Heart right ventricle (tissue), 16 donors: Measurements from ENCODE around the gene SERPINB13. TPM values are rescaled to one million over a fixed set of nuclear protein-coding genes. Genes with fewer than 3 reads are reported as not detected.

Experiments
- ATAC-seq, 8 donors: fragments of 200-7000 bp; cut with Tn5 transposase; one replicate each; pipeline ENCODE4 v1.9.1; 2020; ENCODE audit warnings: mild to moderate bottlenecking in 8 of 8, moderate library complexity in 8 of 8, moderate number of reproducible peaks in 1 of 8
- DNase-seq, 2 donors: peaks; one replicate each; pipeline ENCODE4 v3.0.0-alpha.2; 2020
- H3K27ac ChIP-seq, 10 donors: fragments of 200-600 bp; sonication (generic) in 2 of 10; one replicate each; pipeline versions ENCODE4 v1.5.0 to v1.8.0; 2020 to 2022; ENCODE audit warnings: mild to moderate bottlenecking in 3 of 10
- H3K27me3 ChIP-seq, 7 donors: fragments of 200-600 bp; one replicate each; pipeline ENCODE4 v1.8.0; 2021 to 2022; ENCODE audit warnings: mild to moderate bottlenecking in 2 of 7
- H3K36me3 ChIP-seq, 9 donors: fragments of 200-600 bp; sonication (generic) in 1 of 9; one replicate each; pipeline versions ENCODE4 v1.5.0 to v1.8.0; 2020 to 2022; ENCODE audit warnings: mild to moderate bottlenecking in 2 of 9
- H3K4me1 ChIP-seq, 9 donors: fragments of 200-600 bp; sonication (generic) in 1 of 9; one replicate each; pipeline versions ENCODE4 v1.5.0 to v1.8.0; 2020 to 2022; ENCODE audit warnings: mild to moderate bottlenecking in 4 of 9
- H3K4me3 ChIP-seq, 10 donors: fragments of 200-600 bp; sonication (generic) in 2 of 10; one replicate each; pipeline versions ENCODE4 v1.5.0 to v1.8.0; 2020 to 2022; ENCODE audit warnings: mild to moderate bottlenecking in 7 of 10, moderate library complexity in 2 of 10
- H3K9me3 ChIP-seq, 11 donors: fragments of 200-600 bp in 10 of 11; sonication (generic) in 2 of 11; one replicate each; pipeline versions ENCODE4 v1.5.0 to v1.8.0; 2013 to 2022; ENCODE audit warnings: mild to moderate bottlenecking in 2 of 11, control low read depth in 1 of 11, moderate library complexity in 1 of 11
- CTCF ChIP-seq, 9 donors: fragments of 200-600 bp; sonication (generic) in 2 of 9; IDR thresholded peaks; one replicate each; pipeline versions ENCODE4 v1.5.0 to v1.8.0; 2021 to 2022; ENCODE audit warnings: antibody characterized with exemption in 9 of 9, mild to moderate bottlenecking in 5 of 9, moderate library complexity in 1 of 9
- WGBS, 2 donors: extraction: QIAGEN DNeasy Blood & Tissue Kit; methylation state at CpG; one replicate each; pipeline ENCODE4 v1.1.7; 2013; ENCODE audit warnings: inconsistent platforms in 1 of 2; 5-methylcytosine and 5-hydroxymethylcytosine counted together
- intact Hi-C, 10 donors: fragments of 100-400 bp; cut with DNase I; formaldehyde crosslinking; loops; one replicate each; pipeline versions ENCODE4 v1.11.1 to v1.14.2; 2022
- polyA plus RNA-seq, 2 donors: library from polyadenylated mRNA; stranded (reverse); fragments of 200-250 nt; gene quantifications; one replicate each; pipeline ENCODE4 v1.2.3, GENCODE V29; 2013
- total RNA-seq, 10 donors: library from RNA; stranded (reverse); fragmentation: NEBNext Ultra II Directional in 3 of 10; extraction: Animal tissue kit (Norgen Biotek cat#: 25700) in 3 of 10; gene quantifications; one replicate each; pipeline versions ENCODE4 v1.2.1 to v1.2.4, GENCODE V29; 2021 to 2023
- donor health status: Arrhythmogenic right ventricular cardiomyopathy.
- donor health status: ischemic (EF 13 %, LVEDD 7.1; RV severe dilation, severe dysfunction).
- donor health status: healthy with polysubstance abuse.
- donor health status: DM: no; HTN: yes; CAD: no.
- donor health status: DM: no; HTN: no; CAD: no.
- donor health status: ischemic (EF 25% LVEDD 6.9; RV normal size, moderate dysfunction).
- donor health status: ischemic (EF 25% LVEDD 5.7; RV mildly dilated, moderate dysfunction).
- donor health status: healthy.
- donor health status: DM: yes; HTN: yes; CAD: no.
- donor health status: Ischemic cardiomyopathy.
- donor health status: ischemic (EF 35%, LVEDD 5.7; RV mildly dilated, moderate dysfunction).
- donor health status: nonischemic (EF 11% LVEDD 7.7; RV severe dilation, severe dysfunction).
- donor health status: DM: yes; HTN: yes; CAD: no.
- donor health status: PGD.
- donor health status: ischemic (EF 29% LVEDD 5.4; RV normal size, mild dysfunction).
- donor health status: nonischemic (EF 23%, LVEDD 6.1; RV moderate dilation, normal function).

Gene SERPINB13
- total and polyA plus RNA-seq, 12 donors, result 0.04 TPM; not detected in 11

DNA sequence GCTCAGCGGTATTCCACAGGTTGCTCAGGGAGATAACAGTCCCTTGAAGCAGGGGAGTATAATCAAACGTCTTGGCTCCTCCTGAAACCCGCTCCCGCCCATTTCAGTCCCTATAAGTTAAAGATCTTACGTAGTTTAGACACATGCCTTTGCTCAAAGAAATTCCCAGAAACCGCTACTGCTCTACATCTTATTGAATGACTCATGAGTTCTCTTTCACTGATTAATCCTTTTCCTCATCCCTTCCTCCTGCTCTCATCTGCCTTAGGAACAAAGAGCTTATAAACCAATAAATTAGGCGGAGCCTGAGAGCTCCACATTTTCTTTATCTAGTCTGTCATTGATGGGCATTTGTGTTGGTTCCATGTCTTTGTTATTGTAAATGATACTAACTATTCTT, 61.1 kb downstream of the SERPINB13 start:
- no peaks in the 10 kb centered on the region for H3K27me3 ChIP-seq
- DNase-seq (no peak), ATAC-seq (no peak)
- H3K27ac ChIP-seq, result no peak overlapping the region
- 62 to 64% methylated on average over 7 of the region's 7 CpGs for WGBS, 2 donors
- intact Hi-C loops, result no loop called here
- TF ChIP-seq CTCF (IDR thresholded peaks at IDR 0.05), result no peak
- H3K36me3 ChIP-seq, result no peaks in the 10 kb centered on the region
- H3K4me1 ChIP-seq, result no peaks in the 10 kb centered on the region
- no peak overlapping the region for H3K4me3 ChIP-seq
- no peaks in the 10 kb centered on the region for H3K9me3 ChIP-seq

Other genes starting within 250 kb of the SERPINB13 start
- 10 to 100 TPM; 28.6 to 41.6 (median 34.9) TPM for gene KDSR, start 220.1 kb upstream of the SERPINB13 start, total RNA-seq
- 10 to 100 TPM in 1 of 2 donors, 1 to 10 TPM in 1; 9.4 to 21.0 TPM for gene KDSR, start 220.1 kb upstream of the SERPINB13 start, polyA plus RNA-seq
- gene VPS4B, start 164.9 kb upstream of the SERPINB13 start, total RNA-seq, result 10 to 100 TPM; 19.7 to 39.6 (median 22.8) TPM
- 1 to 10 TPM; 6.1 to 7.3 TPM for gene VPS4B, start 164.9 kb upstream of the SERPINB13 start, polyA plus RNA-seq
- not detected for gene SERPINB5, start 110.4 kb upstream of the SERPINB13 start, total RNA-seq
- under 1 TPM in 1 of 2 donors, not detected in 1; 0.03 TPM for gene SERPINB5, start 110.4 kb upstream of the SERPINB13 start, polyA plus RNA-seq
- gene SERPINB12, start 45.0 kb upstream of the SERPINB13 start, total RNA-seq, result not detected
- not detected for gene SERPINB12, start 45.0 kb upstream of the SERPINB13 start, polyA plus RNA-seq
- gene SERPINB4, start 56.9 kb downstream of the SERPINB13 start, total RNA-seq, result not detected
- gene SERPINB4, start 56.9 kb downstream of the SERPINB13 start, polyA plus RNA-seq, result under 1 TPM in 1 of 2 donors, not detected in 1; 0.10 TPM
- not detected for gene SERPINB3, start 74.5 kb downstream of the SERPINB13 start, total RNA-seq
- gene SERPINB3, start 74.5 kb downstream of the SERPINB13 start, polyA plus RNA-seq, result under 1 TPM in 1 of 2 donors, not detected in 1; 0.14 TPM
- gene SERPINB11, start 115.6 kb downstream of the SERPINB13 start, total RNA-seq, result not detected
- not detected for gene SERPINB11, start 115.6 kb downstream of the SERPINB13 start, polyA plus RNA-seq
- not detected for gene SERPINB7, start 188.1 kb downstream of the SERPINB13 start, total RNA-seq
- gene SERPINB7, start 188.1 kb downstream of the SERPINB13 start, polyA plus RNA-seq, result not detected